ENCODE data around the gene TMIGD1. TPM values are rescaled to one million over a fixed set of nuclear protein-coding genes. Genes with fewer than 3 reads are reported as not detected.

Gene TMIGD1
- total RNA-seq, 1 donor from 2014 or later: not detected

- intact Hi-C loops (cut with DNase I): no loop called here
- H3K4me1 ChIP-seq: peaks cover 14% of the 10 kb centered on the region
- no peaks in the 10 kb centered on the region for H3K27me3 ChIP-seq
Measured at GRCh38 chr17:30291543-30292285, 42.1 kb downstream of the TMIGD1 start, which contains the start of gene BLMH. Gene BLMH (minus strand): TSS chr17:30291944. CDS start chr17:30291819, 125 bp downstream.

GRCh38 chr17:30290696-30291542 is 42.9 kb downstream of the TMIGD1 start:
- peaks cover 32% of the 10 kb centered on the region for H3K36me3 ChIP-seq
- H3K4me3 ChIP-seq: peak overlapping the region; percentile 93
- intact Hi-C loops (cut with DNase I): no loop called here
- DNase-seq (peak; percentile 73), ATAC-seq (peak; percentile 62)
- no peaks in the 10 kb centered on the region for H3K9me3 ChIP-seq
- H3K27me3 ChIP-seq: no peaks in the 10 kb centered on the region
- H3K27ac ChIP-seq: peak overlapping the region; percentile 67
- H3K4me1 ChIP-seq: peaks cover 14% of the 10 kb centered on the region
- no peak for TF ChIP-seq CTCF (IDR thresholded peaks at IDR 0.05)

More at GRCh38 chr17:30291543-30292285, 42.1 kb downstream of the TMIGD1 start, which contains the start of gene BLMH:
- TF ChIP-seq CTCF (IDR thresholded peaks at IDR 0.05): no peak
- DNase-seq (peak; percentile 91), ATAC-seq (peak; percentile 97)
- peak within 1 kb of the TSS; percentile 93 for H3K4me3 ChIP-seq
- H3K9me3 ChIP-seq: no peaks in the 10 kb centered on the region
- H3K27ac ChIP-seq: peak within 1 kb of the TSS; percentile 67
- H3K36me3 ChIP-seq: peaks cover 25% of the 10 kb centered on the region

GRCh38 chr17:30290077-30290476 is 43.8 kb downstream of the TMIGD1 start:
- Histone ChIP-seq H3K9me3 (no peaks in the 10 kb centered on the region), H3K36me3 (peaks cover 41% of the 10 kb centered on the region), H3K27ac (no peak overlapping the region), H3K4me1 (peaks cover 14% of the 10 kb centered on the region), H3K27me3 (no peaks in the 10 kb centered on the region), H3K4me3 (no peak overlapping the region)
- intact Hi-C loops (cut with DNase I): no loop called here
- DNase-seq (no peak), ATAC-seq (no peak)
- no peak for TF ChIP-seq CTCF (IDR thresholded peaks at IDR 0.05)

- H3K9me3 ChIP-seq: no peaks in the 10 kb centered on the region
- TF ChIP-seq CTCF (IDR thresholded peaks at IDR 0.05): no peak
- no peaks in the 10 kb centered on the region for H3K27me3 ChIP-seq
- no peak overlapping the region for H3K4me3 ChIP-seq
- no peak for ATAC-seq
- DNase-seq: no peak
- peaks cover 65% of the 10 kb centered on the region for H3K36me3 ChIP-seq
- intact Hi-C loops (cut with DNase I): no loop called here
- H3K4me1 ChIP-seq: no peaks in the 10 kb centered on the region
- no peak overlapping the region for H3K27ac ChIP-seq
Measured at GRCh38 chr17:30279156-30279555, 54.7 kb downstream of the TMIGD1 start.

- intact Hi-C loops (cut with DNase I): no loop called here
- no peak for DNase-seq
- peaks cover 69% of the 10 kb centered on the region for H3K36me3 ChIP-seq
Measured at GRCh38 chr17:30278032-30278431, 55.8 kb downstream of the TMIGD1 start.

More at GRCh38 chr17:30278032-30278431, 55.8 kb downstream of the TMIGD1 start:
- ATAC-seq: peak; percentile 62
- no peak overlapping the region for H3K27ac ChIP-seq
- H3K27me3 ChIP-seq: no peaks in the 10 kb centered on the region
- H3K9me3 ChIP-seq: no peaks in the 10 kb centered on the region
- no peak overlapping the region for H3K4me3 ChIP-seq
- no peaks in the 10 kb centered on the region for H3K4me1 ChIP-seq
- TF ChIP-seq CTCF (IDR thresholded peaks at IDR 0.05): peak; percentile 49

Data from upper lobe of right lung (tissue), 1 donor.